ENCODE measurements around the gene KCNJ11.

DNA sequence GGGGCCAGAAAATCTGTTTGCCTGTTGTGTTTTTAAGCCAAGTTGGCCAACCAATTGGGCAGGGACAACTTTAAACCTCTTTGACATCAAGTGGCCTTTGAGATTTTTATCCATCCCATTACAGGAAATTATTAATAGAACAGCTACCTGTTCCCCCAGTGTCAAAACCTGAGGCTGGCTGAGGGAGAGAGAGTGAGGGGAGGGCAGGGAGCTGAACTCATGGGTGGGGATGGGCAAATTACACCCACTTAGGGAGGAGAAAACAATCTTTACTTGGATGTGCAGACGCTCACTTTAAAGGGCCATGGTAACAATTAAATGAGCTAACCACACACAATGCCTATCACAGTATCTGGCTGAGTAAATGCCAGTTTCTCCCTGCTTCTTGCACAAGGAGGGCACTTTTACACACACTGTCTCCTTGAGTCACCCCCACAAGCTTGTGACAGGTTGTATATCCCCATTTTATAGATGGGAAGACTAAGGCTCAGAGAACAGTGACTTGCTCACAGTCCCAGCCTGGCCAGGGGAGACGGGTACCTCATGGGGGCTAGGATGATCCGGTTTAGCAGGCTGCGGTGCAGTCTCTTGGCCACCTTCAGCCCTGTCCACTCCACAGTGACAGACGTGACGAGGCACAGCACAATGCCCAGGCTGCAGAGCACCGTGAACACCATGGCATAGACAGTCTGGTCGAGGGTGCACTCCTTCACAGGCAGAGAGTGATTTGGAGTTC, 17.8 kb upstream of the KCNJ11 start:
- TF ChIP-seq CTCF (IDR thresholded peaks at IDR 0.05) (no peak), POLR2AphosphoS5 (IDR thresholded peaks at IDR 0.05; ENCODE audit: insufficient read depth in 1 of 2, low read depth in 1 of 2) (no peak)

Data from vagina (tissue), 2 donors.